Measurements from ENCODE around the gene EFCAB7. TPM values are rescaled to one million over a fixed set of nuclear protein-coding genes. Genes with fewer than 3 reads are reported as not detected.

Gene EFCAB7
- total RNA-seq, 3 donors from 2014 or later, result 4.3 to 6.9 (median 6.8) TPM

Other genes with a start within 250 kb of the EFCAB7 start
- not detected for gene FOXD3, start 201.0 kb upstream of the EFCAB7 start, total RNA-seq
- 10 to 100 TPM; 13.8 to 16.6 (median 15.3) TPM for gene ALG6, start 155.9 kb upstream of the EFCAB7 start, total RNA-seq
- gene ITGB3BP, start 300 bp upstream of the EFCAB7 start, total RNA-seq, result 10 to 100 TPM; 29.7 to 33.8 (median 32.9) TPM
- gene PGM1, start 69.9 kb downstream of the EFCAB7 start, total RNA-seq, result 10 to 100 TPM; 21.0 to 25.6 (median 23.8) TPM